Upper lobe of left lung (tissue), 6 donors: Measurements from ENCODE around the gene OR56A5. TPM values are rescaled to one million over a fixed set of nuclear protein-coding genes. Genes with fewer than 3 reads are reported as not detected.
A peak's percentile ranks its signal among the peaks of the same experiment; 100 is the strongest.

ENCODE experiments used
- ATAC-seq, 2 donors: fragments of 200-7000 bp; cut with Tn5 transposase; one replicate each; pipeline ENCODE4 v1.9.1; 2022; ENCODE audit warnings: mild to moderate bottlenecking in 2 of 2, moderate library complexity in 2 of 2; ENCODE audit not compliant: low FRiP score in 2 of 2
- DNase-seq, 2 donors: peaks; one replicate each; pipeline ENCODE4 v3.0.0-alpha.2; 2019 to 2020
- H3K27ac ChIP-seq, 4 donors: fragments of 200-600 bp; sonication (generic); one replicate each; pipeline ENCODE4 v1.5.1; 2016 to 2019
- H3K27me3 ChIP-seq, 4 donors: fragments of 200-600 bp; sonication (generic); one replicate each; pipeline ENCODE4 v1.5.1; 2017 to 2019
- H3K36me3 ChIP-seq, 4 donors: fragments of 200-600 bp; sonication (generic); one replicate each; pipeline ENCODE4 v1.5.1; 2016 to 2019
- H3K4me1 ChIP-seq, 4 donors: fragments of 200-600 bp; sonication (generic); one replicate each; pipeline ENCODE4 v1.5.1; 2018 to 2019
- H3K4me3 ChIP-seq, 4 donors: fragments of 200-600 bp; sonication (generic); one replicate each; pipeline ENCODE4 v1.5.1; 2017 to 2019; ENCODE audit warnings: mild to moderate bottlenecking in 2 of 4, moderate library complexity in 1 of 4
- H3K9me3 ChIP-seq, 4 donors: fragments of 200-600 bp; sonication (generic); one replicate each; pipeline ENCODE4 v1.5.1; 2018 to 2019
- EP300 ChIP-seq, 4 donors: sonication (generic); formaldehyde crosslinking; IDR thresholded peaks; one replicate each; pipeline ENCODE4 v1.5.1; 2017; ENCODE audit warnings: antibody characterized with exemption in 4 of 4, control low read depth in 2 of 4
- POLR2A ChIP-seq, 4 donors: fragments of 450-650 bp; IDR thresholded peaks; one replicate each; pipeline ENCODE4 v1.5.1; 2016 to 2017; ENCODE audit warnings: antibody characterized with exemption in 4 of 4, mild to moderate bottlenecking in 2 of 4
- POLR2AphosphoS5 ChIP-seq, 2 donors: sonication (generic); formaldehyde crosslinking; IDR thresholded peaks; one replicate each; pipeline ENCODE4 v1.5.1; 2017; ENCODE audit warnings: antibody characterized with exemption in 2 of 2
- WGBS, 2 donors: methylation state at CpG; one replicate each; pipeline ENCODE4 v1.1.5; 2017 to 2018; 5-methylcytosine and 5-hydroxymethylcytosine counted together
- total RNA-seq, 6 donors: library from RNA; depleted of rRNA in 4 of 6; stranded (reverse); fragments of >200 nt in 4 of 6; gene quantifications; one replicate each; pipeline versions ENCODE4 v1.1.0 to v1.2.1, GENCODE V29; 2016 to 2021
- TF ChIP-seq, protein P1 (sequence below), 6 experiments: fragments of 450-650 bp in 4 of 6; fragments of 200-600 bp in 2 of 6; sonication (generic) in 2 of 6; IDR thresholded peaks; one replicate each; pipeline ENCODE4 v1.5.1; 2016 to 2019; ENCODE audit warnings: antibody characterized with exemption in 6 of 6
- donor health status: DM: no; HTN: no; CAD: no; lungs with moderate emphysema.
- donor health status: DM: no; HTN: yes; CAD: no; lungs with severe emphysema.

The OR56A5 gene
- total RNA-seq, 6 donors from 2014 or later = not detected

DNA sequence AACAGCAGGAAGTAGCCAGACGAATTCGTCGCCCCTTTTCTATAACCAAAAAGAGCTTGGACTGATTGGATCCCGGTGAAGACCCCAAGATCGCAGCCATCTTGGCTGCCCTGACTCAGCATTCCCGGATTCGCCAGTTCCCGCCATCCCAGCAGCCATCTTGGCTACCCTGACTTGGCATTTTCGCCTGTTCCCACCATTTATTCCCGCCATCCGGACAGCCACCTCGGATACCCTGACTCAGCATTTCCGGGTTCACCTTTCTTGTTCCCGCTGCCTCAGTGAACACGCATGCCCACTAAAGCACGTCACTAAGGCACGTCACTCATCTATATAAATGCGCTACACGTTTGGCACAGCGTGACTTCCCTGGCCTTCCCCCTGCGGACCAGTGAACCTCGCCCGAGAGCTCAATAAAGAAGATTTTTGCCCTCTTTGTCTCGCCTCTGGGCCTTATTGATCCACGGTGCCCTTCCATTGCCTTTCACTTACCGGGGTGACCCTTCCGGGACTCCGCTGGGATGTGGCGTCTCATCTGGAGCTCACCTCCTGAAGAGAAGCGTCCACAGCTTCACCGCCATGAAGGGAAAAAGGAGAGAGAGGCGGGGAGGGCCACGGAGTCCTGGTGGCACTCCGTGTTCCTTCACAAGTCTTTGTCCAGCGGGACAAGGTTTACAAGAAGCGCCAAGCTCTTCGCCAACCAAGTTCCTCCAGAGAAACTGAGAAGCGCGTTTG, 30.3 kb downstream of the OR56A5 start:
- ATAC-seq = no peak

DNA sequence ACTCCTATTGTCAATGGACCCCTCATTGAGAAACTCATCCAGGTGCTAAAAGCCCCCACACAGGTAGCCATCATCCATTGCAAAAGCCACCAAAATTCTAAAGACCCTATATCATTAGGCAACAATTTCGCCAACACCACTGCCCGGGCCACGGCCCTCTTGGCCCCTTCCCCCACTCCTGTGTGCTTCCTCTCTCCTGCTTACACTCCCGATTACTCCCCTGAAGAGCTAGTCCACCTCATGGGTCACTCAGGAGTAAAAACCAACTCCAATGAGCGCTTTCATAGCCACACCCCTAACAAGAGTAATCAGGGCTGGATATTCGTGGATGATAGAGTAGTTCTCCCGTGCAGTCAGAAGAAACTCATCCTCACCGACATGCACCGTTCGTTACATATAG, 35.2 kb downstream of the OR56A5 start:
- TF ChIP-seq, protein P1, sequence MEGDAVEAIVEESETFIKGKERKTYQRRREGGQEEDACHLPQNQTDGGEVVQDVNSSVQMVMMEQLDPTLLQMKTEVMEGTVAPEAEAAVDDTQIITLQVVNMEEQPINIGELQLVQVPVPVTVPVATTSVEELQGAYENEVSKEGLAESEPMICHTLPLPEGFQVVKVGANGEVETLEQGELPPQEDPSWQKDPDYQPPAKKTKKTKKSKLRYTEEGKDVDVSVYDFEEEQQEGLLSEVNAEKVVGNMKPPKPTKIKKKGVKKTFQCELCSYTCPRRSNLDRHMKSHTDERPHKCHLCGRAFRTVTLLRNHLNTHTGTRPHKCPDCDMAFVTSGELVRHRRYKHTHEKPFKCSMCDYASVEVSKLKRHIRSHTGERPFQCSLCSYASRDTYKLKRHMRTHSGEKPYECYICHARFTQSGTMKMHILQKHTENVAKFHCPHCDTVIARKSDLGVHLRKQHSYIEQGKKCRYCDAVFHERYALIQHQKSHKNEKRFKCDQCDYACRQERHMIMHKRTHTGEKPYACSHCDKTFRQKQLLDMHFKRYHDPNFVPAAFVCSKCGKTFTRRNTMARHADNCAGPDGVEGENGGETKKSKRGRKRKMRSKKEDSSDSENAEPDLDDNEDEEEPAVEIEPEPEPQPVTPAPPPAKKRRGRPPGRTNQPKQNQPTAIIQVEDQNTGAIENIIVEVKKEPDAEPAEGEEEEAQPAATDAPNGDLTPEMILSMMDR (IDR thresholded peaks at IDR 0.05) = no peak
- TF ChIP-seq EP300 (IDR thresholded peaks at IDR 0.05) (no peak), POLR2AphosphoS5 (IDR thresholded peaks at IDR 0.05) (no peak), POLR2A (IDR thresholded peaks at IDR 0.05) (no peak)
- Histone ChIP-seq H3K27ac (no peak overlapping the region), H3K4me3 (no peak overlapping the region), H3K27me3 (no peaks in the 10 kb centered on the region), H3K9me3 (peaks cover 0 to 7% (median 0%) of the 10 kb centered on the region in 4 donors), H3K4me1 (no peaks in the 10 kb centered on the region), H3K36me3 (no peaks in the 10 kb centered on the region)
- ATAC-seq (no peak), DNase-seq (no peak)
- WGBS, 2 donors = 84 to 91% methylated on average over 10 of the region's 10 CpGs

More for the DNA sequence above, 30.3 kb downstream of the OR56A5 start:
- 89 to 92% methylated on average over 39 of the region's 39 CpGs for WGBS, 2 donors
- DNase-seq = no peak
- Histone ChIP-seq H3K4me1 (no peaks in the 10 kb centered on the region), H3K27ac (no peak overlapping the region), H3K9me3 (peaks cover 0 to 7% (median 0%) of the 10 kb centered on the region in 4 donors), H3K36me3 (no peaks in the 10 kb centered on the region), H3K27me3 (no peaks in the 10 kb centered on the region), H3K4me3 (no peak overlapping the region)
- TF ChIP-seq POLR2A (IDR thresholded peaks at IDR 0.05) (no peak), POLR2AphosphoS5 (IDR thresholded peaks at IDR 0.05) (no peak)

DNA sequence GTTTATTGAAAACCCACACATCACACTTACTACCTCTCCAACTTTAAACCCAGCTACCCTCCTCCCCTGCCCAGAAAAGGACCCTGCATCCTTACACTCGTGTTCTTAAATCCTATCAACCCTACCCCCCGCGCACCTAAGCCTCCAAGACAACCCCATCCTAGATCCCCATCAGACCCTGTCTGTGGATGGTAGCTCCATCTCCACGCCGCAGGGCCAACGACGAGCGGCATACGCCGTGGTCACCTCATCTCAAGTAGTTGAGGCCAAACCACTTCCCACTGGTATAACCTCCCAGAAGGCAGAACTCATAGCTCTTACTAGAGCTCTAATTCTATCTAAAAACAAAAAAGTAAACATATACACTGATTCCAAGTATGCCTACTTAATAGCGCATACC, 35.6 kb downstream of the OR56A5 start:
- peaks cover 0 to 7% (median 0%) of the 10 kb centered on the region in 4 donors for H3K9me3 ChIP-seq
- peak in 1 of 2 donors; percentile 56 for DNase-seq

DNA sequence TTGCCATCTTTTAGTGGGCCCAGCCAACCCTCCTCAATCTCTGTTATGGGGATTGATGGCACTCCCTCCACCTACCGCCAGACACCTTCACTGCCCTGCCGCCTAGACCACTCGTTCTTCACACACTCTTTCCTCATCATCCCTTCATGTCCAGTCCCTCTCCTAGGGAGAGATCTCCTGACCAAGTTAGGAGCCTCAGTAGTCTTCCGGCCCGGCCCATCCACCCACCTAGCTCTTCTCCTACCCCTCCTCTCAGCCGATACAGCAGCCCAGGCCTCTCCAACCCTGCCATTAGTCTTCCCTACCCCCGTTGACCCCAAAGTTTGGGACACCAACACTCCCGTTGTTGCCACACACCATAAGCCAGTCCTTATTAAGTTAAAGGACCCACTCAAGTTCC, 37.2 kb downstream of the OR56A5 start:
- 94 to 95% methylated on average over 8 of the region's 8 CpGs for WGBS, 2 donors
- Histone ChIP-seq H3K27ac (no peak overlapping the region), H3K27me3 (no peaks in the 10 kb centered on the region), H3K4me3 (no peak overlapping the region), H3K9me3 (peaks cover 0 to 7% (median 0%) of the 10 kb centered on the region in 4 donors), H3K36me3 (no peaks in the 10 kb centered on the region), H3K4me1 (no peaks in the 10 kb centered on the region)
- TF ChIP-seq, protein P1 (IDR thresholded peaks at IDR 0.05) = no peak
- TF ChIP-seq EP300 (IDR thresholded peaks at IDR 0.05) (no peak), POLR2AphosphoS5 (IDR thresholded peaks at IDR 0.05) (no peak), POLR2A (IDR thresholded peaks at IDR 0.05) (no peak)
- ATAC-seq (peak in 1 of 2 donors; percentile 71), DNase-seq (no peak)

More for the DNA sequence above, 35.6 kb downstream of the OR56A5 start:
- no peaks in the 10 kb centered on the region for H3K27me3 ChIP-seq
- H3K27ac ChIP-seq = no peak overlapping the region
- H3K4me1 ChIP-seq = no peaks in the 10 kb centered on the region
- H3K36me3 ChIP-seq = no peaks in the 10 kb centered on the region
- WGBS, 2 donors = 93 to 95% methylated on average over 11 of the region's 11 CpGs
- no peak overlapping the region for H3K4me3 ChIP-seq
- no peak for TF ChIP-seq POLR2A (IDR thresholded peaks at IDR 0.05)
- no peak for TF ChIP-seq POLR2AphosphoS5 (IDR thresholded peaks at IDR 0.05)
- TF ChIP-seq EP300 (IDR thresholded peaks at IDR 0.05) = no peak
- TF ChIP-seq, protein P1 (IDR thresholded peaks at IDR 0.05) = no peak
- no peak for ATAC-seq

DNA sequence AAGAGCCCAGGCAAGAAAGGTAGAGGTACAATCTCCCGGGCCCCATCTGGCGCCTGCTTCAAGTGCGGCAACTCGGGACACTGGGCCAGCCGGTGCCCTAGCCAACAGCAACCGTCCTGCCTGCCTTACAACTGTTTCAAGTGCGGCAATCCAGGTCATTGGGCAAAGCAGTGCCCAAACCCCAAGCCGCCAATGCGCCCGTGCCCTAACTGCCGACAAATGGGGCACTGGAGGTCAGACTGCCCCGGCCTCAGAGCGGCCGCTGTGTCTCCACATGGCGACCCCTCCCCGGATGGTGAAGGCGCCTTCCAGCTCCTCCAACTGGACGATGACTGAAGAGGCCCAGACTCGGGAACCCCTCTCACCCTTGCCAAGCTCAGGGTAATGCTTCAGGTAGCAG, 37.7 kb downstream of the OR56A5 start:
- H3K36me3 ChIP-seq = no peaks in the 10 kb centered on the region
- no peak overlapping the region for H3K4me3 ChIP-seq
- H3K27ac ChIP-seq = no peak overlapping the region
- H3K4me1 ChIP-seq = no peaks in the 10 kb centered on the region
- H3K9me3 ChIP-seq = peaks cover 0 to 5% (median 0%) of the 10 kb centered on the region in 4 donors
- H3K27me3 ChIP-seq = no peaks in the 10 kb centered on the region
- no peak for ATAC-seq
- WGBS, 2 donors = 89 to 92% methylated on average over 9 to 19 of the region's 19 CpGs
- peak in 1 of 2 donors; percentile 68 for DNase-seq
- TF ChIP-seq POLR2A (IDR thresholded peaks at IDR 0.05) = no peak
- TF ChIP-seq, protein P1 (IDR thresholded peaks at IDR 0.05) = no peak
- TF ChIP-seq POLR2AphosphoS5 (IDR thresholded peaks at IDR 0.05) = no peak
- no peak for TF ChIP-seq EP300 (IDR thresholded peaks at IDR 0.05)
